K562 (cell line): ENCODE measurements around the gene HCST. TPM values are rescaled to one million over a fixed set of nuclear protein-coding genes. Genes with fewer than 3 reads are reported as not detected.
A peak's percentile ranks its signal among the peaks of the same experiment; 100 is the strongest.

Experiments used
- ARID2 ChIP-seq: fragments of 450-650 bp; IDR thresholded peaks from 2 replicates; pipeline ENCODE4 v1.6.1; 2017; ENCODE audit warnings: antibody characterized with exemption, mild to moderate bottlenecking
- BACH1 ChIP-seq: fragments of 200-800 bp; sonication (Bioruptor generic); IDR thresholded peaks from 2 replicates; pipeline ENCODE4 v1.6.1; 2016; ENCODE audit warnings: missing genetic modification characterization, missing compliant biosample characterization
- CHD7 ChIP-seq: fragments of 200-600 bp; sonication (generic); IDR thresholded peaks from one replicate; pipeline ENCODE4 v1.6.1; 2012; ENCODE audit warnings: mild to moderate bottlenecking, low read depth, low read length, inconsistent platforms
- CREM ChIP-seq: IDR thresholded peaks from 2 replicates; pipeline ENCODE4 v1.6.1; 2014; ENCODE audit warnings: antibody characterized with exemption, low read depth
- ERF ChIP-seq: fragments of 450-650 bp; formaldehyde crosslinking; IDR thresholded peaks from 2 replicates; pipeline ENCODE4 v1.4.0; 2020; ENCODE audit warnings: mild to moderate bottlenecking, mixed read lengths
- ETV6 ChIP-seq, 3 experiments: fragments of 150-350 bp in 1 of 3; sonication (generic) in 1 of 3; formaldehyde crosslinking in 1 of 3; IDR thresholded peaks; 2 replicates each; pipeline versions ENCODE4 v1.6.1 to v1.8.0; 2014 to 2022; ENCODE audit warnings: borderline replicate concordance in 2 of 3, low read depth in 2 of 3, antibody characterized with exemption in 1 of 3, low read length in 1 of 3, mild to moderate bottlenecking in 1 of 3, missing genetic modification reagents in 1 of 3
- GATAD2A ChIP-seq: fragments of 450-650 bp; IDR thresholded peaks from 2 replicates; pipeline ENCODE4 v1.6.1; 2017
- HDGF ChIP-seq: fragments of 450-650 bp; IDR thresholded peaks from 2 replicates; pipeline ENCODE4 v1.6.1; 2016
- ILK ChIP-seq: fragments of 450-650 bp; IDR thresholded peaks from 2 replicates; pipeline ENCODE4 v1.6.1; 2016; ENCODE audit warnings: missing genetic modification characterization, low read depth, mild to moderate bottlenecking, missing compliant biosample characterization, moderate library complexity, borderline replicate concordance
- MBD2 ChIP-seq: sonication (generic); IDR thresholded peaks from 2 replicates; pipeline ENCODE4 v1.6.1; 2016; ENCODE audit warnings: low read depth, borderline replicate concordance
- MEF2A ChIP-seq: IDR thresholded peaks from 2 replicates; pipeline ENCODE4 v1.6.1; 2011; ENCODE audit warnings: low read depth, mild to moderate bottlenecking, low read length, moderate library complexity; ENCODE audit not compliant: control insufficient read depth
- TRIM28 ChIP-seq: fragments of 450-650 bp; IDR thresholded peaks from 2 replicates; pipeline ENCODE4 v1.6.1; 2017
- TSC22D4 ChIP-seq: fragments of 450-650 bp; IDR thresholded peaks from 2 replicates; pipeline ENCODE4 v1.6.1; 2016; ENCODE audit warnings: missing genetic modification characterization, missing biosample characterization, control low read depth
- XRCC5 ChIP-seq: fragments of 200-400 bp; formaldehyde crosslinking; IDR thresholded peaks from 2 replicates; pipeline ENCODE4 v1.6.1; 2017; ENCODE audit warnings: low read depth, mild to moderate bottlenecking, low read length
- ZNF124 ChIP-seq: sonication (generic); formaldehyde crosslinking; IDR thresholded peaks from 2 replicates; pipeline ENCODE4 v1.8.1; 2022; ENCODE audit warnings: missing genetic modification reagents
- ZNF133 ChIP-seq: fragments of 250-450 bp; sonication (Bioruptor Pico); IDR thresholded peaks from 2 replicates; pipeline ENCODE4 v1.4.0; 2020; ENCODE audit warnings: mild to moderate bottlenecking
- ZNF184 ChIP-seq: sonication (generic); formaldehyde crosslinking; IDR thresholded peaks from 2 replicates; pipeline ENCODE4 v1.5.0; 2020; ENCODE audit warnings: missing genetic modification reagents
- ZNF507 ChIP-seq: conservative IDR thresholded peaks from 2 replicates; pipeline ENCODE4 v1.6.1; 2017; ENCODE audit warnings: missing genetic modification characterization, missing compliant biosample characterization
- ZNF644 ChIP-seq: fragments of 200-800 bp; sonication (Bioruptor generic); IDR thresholded peaks from 2 replicates; pipeline ENCODE4 v1.6.1; 2016; ENCODE audit warnings: low read depth, missing genetic modification characterization, missing compliant biosample characterization
- ZNF668 ChIP-seq: fragments of 250-450 bp; sonication (Bioruptor Pico); IDR thresholded peaks from 2 replicates; pipeline ENCODE4 v1.8.0; 2022; ENCODE audit warnings: mild to moderate bottlenecking, inconsistent platforms
- polyA plus RNA-seq, 8 experiments: library from polyadenylated mRNA; depleted of rRNA in 4 of 8; stranded (reverse) in 5 of 8; unstranded in 3 of 8; fragments of >200 nt; fragmentation: Nextera tagmentation in 2 of 8; fragmentation: Illumina TruSeq in 1 of 8; extraction: Ambion mirVana in 2 of 8; extraction: Trizol in 1 of 8; gene quantifications; 2 replicates each; pipeline versions ENCODE4 v1.2.1 to v1.2.3, GENCODE V29; 2011 to 2014; ENCODE audit warnings: inconsistent platforms in 1 of 8, missing spikeins in 1 of 8
- total RNA-seq, 7 experiments: library from RNA; depleted of rRNA in 6 of 7; stranded (reverse); fragments of >200 nt in 6 of 7; fragmentation: Illumina TruSeq in 2 of 7; extraction: Trizol in 2 of 7; gene quantifications; 2 replicates each; pipeline versions ENCODE4 v1.2.1 to v1.2.3, GENCODE V29; 2011 to 2021; ENCODE audit warnings: low replicate concordance in 1 of 7

HCST gene
- total and polyA plus RNA-seq, 9 of the 15 experiments (the other 6 are each of a cell fraction or from before 2014, with no cell fraction given): 0.29 to 1.9 (median 0.95) TPM; not detected in 2

GRCh38 chr19:35899547-35900214, 2.6 kb upstream of the HCST start (continued):
- no peak for TF ChIP-seq ETV6 (IDR thresholded peaks at IDR 0.05; ENCODE audit: borderline replicate concordance in 1 of 2, low read depth in 2 of 2, low read length in 1 of 2)
- no peak for TF ChIP-seq ETV6 (CRISPR knock-in tag; IDR thresholded peaks at IDR 0.05; ENCODE audit: borderline replicate concordance)
- no peak for TF ChIP-seq ZNF184 (CRISPR knock-in tag)
- TF ChIP-seq ZNF644 (tag): no peak
- no peak for TF ChIP-seq ARID2
- TF ChIP-seq TSC22D4: no peak
- no peak for TF ChIP-seq CHD7
- TF ChIP-seq XRCC5: no peak
- no peak for TF ChIP-seq TRIM28
- TF ChIP-seq MBD2: no peak
- no peak for TF ChIP-seq ILK (tag)
- TF ChIP-seq MEF2A: no peak
- no peak for TF ChIP-seq ERF (CRISPR knock-in tag)
- TF ChIP-seq ZNF133: no peak
- no peak for TF ChIP-seq HDGF
- TF ChIP-seq ZNF507 (tag): no peak
- TF ChIP-seq BACH1: no peak
- TF ChIP-seq ZNF124 (CRISPR knock-in tag): no peak
- peak; percentile 91 for TF ChIP-seq CREM
- TF ChIP-seq GATAD2A: peak; percentile 82
- no peak for TF ChIP-seq ZNF668 (CRISPR knock-in tag)
